Measurements from ENCODE around the gene SLC6A4.
"Not testable (repeated sequence)": the region's sequence is repeated elsewhere in the genome, so short reads cannot be mapped to it uniquely, and the experiment has no call there.

The SLC6A4 gene

GRCh38 chr17:30151471-30151870 lies 84.0 kb downstream of the SLC6A4 start:
- DNase-seq (ENCODE audit: extremely low read depth, low read depth) = no peak
- no peak for TF ChIP-seq CTCF (IDR thresholded peaks at IDR 0.05; ENCODE audit: low read depth, low read length)

GRCh38 chr17:30148376-30148775 lies 87.1 kb downstream of the SLC6A4 start:
- TF ChIP-seq CTCF (IDR thresholded peaks at IDR 0.05; ENCODE audit: low read depth, low read length) = no peak
- no peak for DNase-seq (ENCODE audit: extremely low read depth, low read depth)

- DNase-seq (ENCODE audit: extremely low read depth, low read depth) = not testable (repeated sequence)
These were observed 87.6 kb downstream of the SLC6A4 start for GRCh38 chr17:30147860-30148259.

Data from AG09319 (cell line).